Endothelial cell of umbilical vein (primary cell): ENCODE data around the gene MYDGF.

Experiments
- GATA2 ChIP-seq: IDR thresholded peaks from 2 replicates; pipeline ENCODE4 v1.7.0; 2011; ENCODE audit warnings: low read depth, mild to moderate bottlenecking, moderate library complexity, mixed read lengths, low read length; ENCODE audit not compliant: insufficient read length, insufficient read depth
- JUN ChIP-seq: IDR thresholded peaks from 2 replicates; pipeline ENCODE4 v1.6.1; 2011; ENCODE audit warnings: borderline replicate concordance, low read depth; ENCODE audit not compliant: insufficient read length, insufficient read depth

- no peak for TF ChIP-seq GATA2
- no peak for TF ChIP-seq JUN
Measured at GRCh38 chr19:4622695-4623421, 47.3 kb downstream of the MYDGF start.
